Forelimb muscle (tissue), 1 donor: ENCODE data around the gene LSS. TPM values are rescaled to one million over a fixed set of nuclear protein-coding genes. Genes with fewer than 3 reads are reported as not detected.
"Not testable (repeated sequence)": the region's sequence is repeated elsewhere in the genome, so short reads cannot be mapped to it uniquely, and the experiment has no call there.

Experiments used
- DNase-seq: peaks from one replicate; pipeline ENCODE4 v3.0.0-alpha.2; 2013; ENCODE audit warnings: low read depth
- polyA plus RNA-seq: library from polyadenylated mRNA; unstranded; fragments of 120-200 nt; gene quantifications from one replicate; pipeline ENCODE4 v1.2.1, GENCODE V29; 2013; ENCODE audit not compliant: insufficient read length

LSS gene
- polyA plus RNA-seq, 1 donor: 32.0 TPM

DNA sequence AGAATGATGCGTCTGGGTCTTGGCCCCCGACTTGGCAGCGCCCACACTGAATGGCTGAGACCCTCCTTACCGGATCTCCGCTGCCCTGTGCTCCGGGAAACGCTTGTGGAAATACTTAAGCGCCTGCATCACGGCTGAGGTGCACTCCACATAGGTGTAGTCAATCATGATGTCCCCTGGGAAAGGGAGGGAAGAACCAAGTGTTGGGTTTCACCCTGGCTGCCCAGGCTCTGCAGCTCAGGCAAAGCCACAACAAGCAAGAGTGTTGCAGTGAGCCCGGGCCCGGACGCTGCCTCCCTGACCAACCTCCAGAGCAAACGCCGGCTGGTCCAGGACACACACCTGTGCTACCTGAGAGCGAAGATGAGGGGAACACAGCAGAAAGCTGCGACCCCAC is 22.8 kb downstream of the LSS start:
- no peak for DNase-seq

DNA sequence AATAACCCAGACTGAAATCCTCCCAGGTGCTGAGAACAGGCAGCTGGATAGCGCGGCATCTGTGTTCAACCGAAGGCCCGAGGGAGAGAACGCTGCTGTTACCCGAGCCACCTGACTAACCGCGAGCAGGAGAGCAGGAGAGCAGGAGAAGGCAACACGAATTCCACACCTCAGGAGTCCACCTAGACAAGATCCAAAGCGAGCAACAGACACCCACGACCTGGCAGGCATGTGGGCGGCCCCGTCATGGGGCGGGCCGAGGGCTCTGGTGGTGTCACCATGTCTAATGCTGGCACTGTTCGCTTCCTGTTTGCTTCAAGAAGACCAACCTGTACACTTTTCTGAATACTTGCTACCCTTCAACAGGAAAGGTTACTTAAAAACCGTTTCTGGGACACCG is 23.4 kb downstream of the LSS start:
- no peak for DNase-seq

DNA sequence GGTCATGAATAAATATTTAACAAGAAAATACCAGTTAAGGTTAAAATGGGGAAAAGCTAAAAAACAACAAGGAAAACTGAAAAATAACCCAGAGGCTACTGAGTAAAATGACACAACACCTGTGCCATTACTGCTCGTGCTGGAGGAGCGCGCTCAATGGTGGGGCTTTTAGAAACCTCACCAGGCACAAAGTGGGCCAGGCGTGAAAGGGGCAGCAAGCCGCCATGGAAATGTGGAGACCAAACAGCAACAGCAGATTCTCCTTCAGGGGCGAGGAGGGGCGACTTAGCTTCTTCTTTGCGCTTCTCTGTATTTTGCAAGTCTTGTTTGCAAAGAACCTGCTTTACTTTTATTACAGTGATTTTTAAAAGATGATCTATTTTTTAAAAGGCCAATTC is 25.4 kb downstream of the LSS start:
- no peak for DNase-seq

DNA sequence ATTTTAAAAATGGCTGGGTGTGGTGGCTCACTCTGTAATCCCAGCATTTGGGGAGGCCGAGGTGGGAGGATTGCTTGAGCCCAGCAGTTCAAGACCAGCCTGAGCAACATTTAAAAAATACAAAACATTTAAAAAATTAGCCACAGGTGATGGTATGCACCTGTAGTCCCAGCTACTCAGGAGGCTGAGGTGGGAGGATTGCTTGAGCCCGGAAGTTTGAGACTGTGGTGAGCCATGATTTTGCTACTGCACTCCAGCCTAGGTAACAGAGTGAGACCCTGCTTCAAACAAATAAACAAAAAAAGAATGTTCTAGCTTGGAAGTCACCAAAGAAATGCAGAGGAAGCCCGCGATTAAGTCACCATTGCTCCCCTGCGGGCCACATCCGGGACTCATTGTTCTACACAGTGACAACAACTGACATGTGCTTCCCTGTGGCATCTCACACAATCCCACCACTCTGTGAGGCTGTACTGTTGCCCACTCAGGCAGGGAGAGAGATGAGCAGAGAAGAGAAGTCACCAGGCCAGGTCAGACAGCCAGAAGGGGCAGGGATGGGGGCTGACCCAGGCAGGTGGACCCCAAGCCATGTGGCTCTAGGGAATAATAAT is 25.9 kb downstream of the LSS start:
- no peak for DNase-seq

DNA sequence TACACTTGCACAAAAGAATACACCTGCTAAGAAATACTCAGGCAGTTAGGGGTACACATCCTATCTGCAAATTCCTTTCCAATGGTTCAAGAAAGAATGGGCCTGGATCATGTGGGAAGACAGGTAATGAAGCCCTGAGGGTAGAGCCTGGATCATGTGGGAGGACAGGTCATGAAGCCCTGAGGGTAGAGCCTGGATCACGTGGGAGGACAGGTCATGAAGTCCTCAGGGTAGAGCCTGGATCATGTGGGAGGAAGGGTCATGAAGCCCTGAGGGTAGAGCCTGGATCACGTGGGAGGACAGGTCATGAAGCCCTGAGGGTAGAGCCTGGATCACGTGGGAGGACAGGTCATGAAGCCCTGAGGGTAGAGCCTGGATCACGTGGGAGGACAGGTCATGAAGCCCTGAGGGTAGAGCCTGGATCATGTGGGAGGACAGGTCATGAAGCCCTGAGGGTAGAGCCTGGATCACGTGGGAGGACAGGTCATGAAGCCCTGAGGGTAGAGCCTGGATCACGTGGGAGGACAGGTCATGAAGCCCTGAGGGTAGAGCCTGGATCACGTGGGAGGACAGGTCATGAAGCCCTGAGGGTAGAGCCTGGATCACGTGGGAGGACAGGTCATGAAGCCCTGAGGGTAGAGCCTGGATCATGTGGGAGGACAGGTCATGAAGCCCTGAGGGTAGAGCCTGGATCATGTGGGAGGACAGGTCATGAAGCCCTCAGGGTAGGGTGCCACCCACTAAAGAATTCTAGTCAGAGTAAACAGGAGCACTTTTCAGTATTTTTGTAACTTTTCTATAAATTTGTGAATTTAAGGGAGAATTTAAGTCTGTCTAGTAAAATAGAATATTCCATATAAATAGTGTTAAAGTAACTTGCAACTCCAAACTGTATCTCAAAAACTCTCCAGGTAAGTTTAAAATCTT is 27.4 kb downstream of the LSS start:
- not testable (repeated sequence) for DNase-seq

DNA sequence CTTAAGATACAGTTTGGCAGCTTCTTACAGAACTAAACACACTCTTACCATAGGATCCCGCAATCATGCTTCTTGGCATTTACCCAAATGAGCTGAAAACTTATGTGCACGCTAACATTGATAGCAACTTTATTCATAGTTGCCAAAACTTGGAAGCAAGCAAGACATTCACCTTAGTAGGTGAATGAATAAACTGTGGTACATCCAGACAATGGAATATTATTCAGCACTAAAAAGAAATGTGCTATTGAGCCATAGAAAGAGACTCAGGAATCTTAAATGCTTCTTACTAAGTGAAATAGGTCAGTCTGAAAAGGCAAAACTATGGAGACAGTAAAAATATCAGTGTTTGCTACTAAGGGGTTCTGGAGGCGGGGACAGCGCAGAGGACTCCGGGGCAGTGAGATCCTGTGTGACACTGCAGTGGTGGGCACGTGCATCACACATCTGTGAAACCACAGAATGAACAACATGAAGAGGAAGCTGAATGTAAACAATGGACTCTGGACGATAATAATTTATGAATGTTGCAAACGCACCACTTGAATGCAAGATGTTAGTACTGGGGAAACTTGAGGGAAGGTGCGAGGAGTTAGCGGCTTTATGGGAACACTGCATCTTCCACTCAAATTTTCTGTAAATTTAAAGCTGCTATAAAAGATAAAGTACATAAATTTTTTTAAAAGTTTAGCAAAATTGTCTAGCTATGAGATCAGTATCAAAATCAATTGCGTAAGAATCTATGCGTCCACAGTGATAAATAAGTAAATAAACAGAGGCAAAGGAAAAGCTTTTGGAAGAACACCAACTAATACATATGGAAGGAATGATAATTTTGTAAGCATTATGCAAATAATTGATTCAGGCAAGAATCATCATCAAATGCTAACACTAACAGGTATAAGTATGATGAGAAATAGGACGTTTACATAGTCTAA is 28.9 kb downstream of the LSS start:
- DNase-seq: no peak

DNA sequence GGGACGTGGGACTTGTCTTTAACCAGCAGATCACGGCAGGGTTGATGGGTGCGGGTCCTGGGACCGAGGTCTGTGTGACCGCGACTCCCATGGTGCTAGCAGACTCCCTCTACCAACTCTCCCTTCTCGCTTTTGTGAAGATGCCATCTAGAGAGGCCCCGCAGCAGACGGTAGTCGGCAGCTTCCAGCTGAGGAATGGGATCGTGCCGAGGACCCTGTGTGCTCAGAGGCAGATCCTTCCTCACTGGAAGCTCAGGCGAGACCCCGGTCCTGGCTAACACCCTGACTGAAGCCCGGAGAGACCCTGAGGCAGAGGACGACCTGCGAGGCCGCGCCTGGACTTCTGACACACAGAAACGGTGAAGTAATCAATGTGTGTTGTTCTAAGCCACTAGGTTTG is 31.8 kb downstream of the LSS start:
- no peak for DNase-seq

DNA sequence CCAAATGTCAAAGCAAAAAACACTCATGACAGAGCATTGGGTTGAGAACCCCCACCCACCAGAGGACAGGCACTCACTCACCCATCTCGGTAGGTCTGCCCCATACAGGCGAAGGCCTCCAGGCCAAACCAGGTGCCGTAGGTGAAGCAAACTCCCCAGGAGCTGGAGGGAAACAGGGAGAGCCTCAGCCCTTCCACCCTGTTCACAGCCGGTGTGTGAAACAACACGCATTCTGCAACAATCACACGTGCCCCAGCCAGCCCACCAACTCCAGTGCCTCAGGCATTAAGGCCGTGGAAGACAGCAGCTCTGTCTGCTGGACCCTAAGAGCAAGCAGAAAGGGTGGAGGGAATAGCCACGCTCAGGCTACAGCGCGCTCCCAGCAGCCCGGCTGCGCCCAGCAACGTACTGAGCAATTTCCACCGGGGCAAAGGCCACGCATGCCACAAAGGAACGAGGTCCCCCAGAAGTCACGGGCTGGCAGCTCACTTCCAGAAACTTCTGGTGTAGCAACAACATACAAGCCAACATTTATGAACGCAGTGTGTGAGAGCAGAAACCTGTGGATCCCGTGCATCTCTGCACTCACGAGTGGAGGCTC is 32.9 kb downstream of the LSS start:
- DNase-seq: no peak

DNA sequence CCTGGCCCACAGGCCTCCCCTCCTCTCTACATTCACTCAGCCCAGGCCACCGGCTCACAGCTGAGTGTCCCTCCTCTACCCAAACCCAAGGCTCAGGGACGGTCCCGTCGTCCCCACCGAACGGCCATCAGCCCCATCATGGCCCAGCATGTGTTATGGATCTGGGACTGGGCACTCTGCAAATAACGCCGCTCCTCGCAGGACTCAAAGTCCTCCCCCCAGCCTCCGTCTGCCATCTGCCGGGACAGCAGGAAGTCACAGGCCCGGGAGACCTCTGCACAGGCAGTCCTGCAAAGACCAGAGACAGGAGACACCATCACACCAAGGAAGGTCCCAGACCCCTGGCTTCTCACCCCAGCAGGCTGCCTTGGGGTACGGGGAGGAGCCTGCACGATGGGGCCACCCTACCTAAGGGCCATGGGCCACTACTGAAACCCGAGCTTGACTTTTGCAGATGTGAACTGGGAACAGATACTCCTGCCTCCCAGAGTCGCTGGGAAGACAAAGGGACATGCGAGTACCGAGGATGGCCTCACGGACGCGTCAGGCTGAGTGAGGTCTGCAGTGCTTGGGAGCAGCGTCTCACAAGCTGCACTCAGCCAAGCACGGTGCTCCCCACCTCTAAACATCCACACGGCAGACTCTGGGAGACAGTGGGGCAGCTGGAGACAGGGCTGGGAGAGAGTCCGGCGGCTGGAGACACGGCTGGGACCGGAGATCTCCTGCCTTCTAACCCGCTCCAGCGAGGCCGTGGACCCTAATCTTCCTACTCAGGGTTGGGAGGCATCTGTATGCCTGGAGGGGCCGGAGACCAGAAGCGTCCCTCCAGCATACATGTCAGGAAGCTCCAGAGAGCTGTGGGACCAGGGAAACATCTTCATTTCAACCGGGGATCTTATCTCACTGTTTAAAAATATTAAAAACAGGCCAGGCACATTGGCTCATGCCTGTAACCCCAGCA is 33.9 kb downstream of the LSS start:
- no peak for DNase-seq

DNA sequence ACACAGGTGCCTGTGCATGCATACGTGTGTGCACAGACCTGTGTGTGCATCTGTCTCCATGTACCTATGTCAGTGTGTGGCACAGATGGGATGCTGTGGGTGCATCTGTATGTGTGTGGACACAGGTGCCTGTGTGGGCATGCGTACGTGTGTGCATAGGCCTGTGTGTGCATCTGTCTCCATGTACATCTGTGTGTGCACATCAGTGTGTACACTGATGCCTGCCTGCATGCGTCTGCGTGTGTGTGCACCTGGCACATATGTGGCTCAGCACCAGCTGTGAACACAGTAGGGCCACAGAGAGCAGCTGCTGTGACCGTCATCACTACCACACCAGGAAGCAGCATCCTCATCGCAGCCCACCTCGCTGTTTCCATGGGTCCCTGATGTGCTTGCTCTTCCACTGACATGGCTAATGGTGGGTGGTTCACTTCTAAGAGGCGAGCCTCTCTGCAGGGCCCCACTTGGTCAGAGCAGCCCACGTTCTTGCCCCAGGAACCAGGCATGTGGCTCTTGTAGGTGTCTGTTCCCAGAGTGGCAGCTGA is 34.7 kb downstream of the LSS start:
- no peak for DNase-seq

DNA sequence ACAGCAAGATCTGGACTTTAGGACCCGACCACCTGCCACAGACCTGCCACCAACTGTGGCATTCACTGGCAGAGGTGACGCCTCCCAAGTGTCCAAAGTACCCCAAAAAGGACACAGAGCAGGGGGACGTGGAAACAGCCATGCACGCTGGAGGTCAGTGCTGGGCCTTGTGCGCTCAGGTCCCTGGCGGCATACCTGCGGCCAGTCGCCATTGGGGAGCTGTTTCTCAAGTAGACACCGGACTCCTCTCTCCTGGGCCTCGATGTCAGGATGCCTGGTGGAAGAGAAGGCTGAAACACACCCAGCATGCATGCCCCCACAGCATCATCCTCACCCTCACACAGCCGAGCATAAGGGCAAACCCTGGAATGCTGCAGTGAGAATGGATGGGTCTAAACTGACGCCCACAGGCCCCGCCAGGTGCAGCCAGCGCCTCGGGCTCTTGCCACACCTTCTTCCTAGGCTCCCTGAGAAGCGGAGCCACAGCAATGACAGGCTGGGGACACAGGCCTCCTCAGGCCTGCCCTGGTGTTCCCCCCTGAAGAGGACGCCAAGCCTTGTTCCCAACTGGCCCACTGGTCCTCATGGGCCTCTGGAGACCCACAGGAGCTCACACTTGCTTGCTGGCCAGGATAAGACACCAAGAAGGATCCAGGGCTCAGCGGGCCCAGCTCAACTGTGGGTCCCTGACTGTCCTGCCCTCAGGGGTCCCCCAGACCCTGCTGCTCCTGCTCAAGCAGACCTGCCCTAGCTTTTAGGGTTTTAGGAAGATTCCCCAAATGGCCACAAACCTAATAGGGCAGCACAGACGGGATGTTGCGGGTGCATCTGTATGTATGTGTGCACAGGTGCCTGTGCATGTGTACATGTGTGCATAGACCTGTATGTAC is 36.6 kb downstream of the LSS start:
- no peak for DNase-seq

DNA sequence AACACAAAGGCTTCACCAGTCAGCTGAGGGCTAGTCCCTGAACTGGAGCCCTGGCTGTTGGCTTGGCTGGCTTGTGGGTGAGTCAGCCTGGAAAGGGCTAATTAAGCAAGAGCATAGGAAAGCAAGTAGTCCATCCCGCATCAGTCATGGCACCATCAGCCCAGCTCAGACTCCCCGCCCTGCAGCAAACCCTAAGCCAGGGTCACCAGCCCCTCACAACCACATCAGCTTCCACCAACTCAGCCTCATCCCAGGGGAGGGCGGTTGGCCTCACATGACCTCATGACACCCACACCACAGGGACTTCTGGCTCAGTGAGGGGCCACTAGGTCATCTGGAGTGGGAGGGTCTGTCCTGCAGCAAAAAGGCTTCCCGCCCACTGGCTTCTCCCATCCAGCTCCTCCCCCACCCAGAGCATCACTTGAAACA is 37.3 kb downstream of the LSS start:
- DNase-seq: no peak

DNA sequence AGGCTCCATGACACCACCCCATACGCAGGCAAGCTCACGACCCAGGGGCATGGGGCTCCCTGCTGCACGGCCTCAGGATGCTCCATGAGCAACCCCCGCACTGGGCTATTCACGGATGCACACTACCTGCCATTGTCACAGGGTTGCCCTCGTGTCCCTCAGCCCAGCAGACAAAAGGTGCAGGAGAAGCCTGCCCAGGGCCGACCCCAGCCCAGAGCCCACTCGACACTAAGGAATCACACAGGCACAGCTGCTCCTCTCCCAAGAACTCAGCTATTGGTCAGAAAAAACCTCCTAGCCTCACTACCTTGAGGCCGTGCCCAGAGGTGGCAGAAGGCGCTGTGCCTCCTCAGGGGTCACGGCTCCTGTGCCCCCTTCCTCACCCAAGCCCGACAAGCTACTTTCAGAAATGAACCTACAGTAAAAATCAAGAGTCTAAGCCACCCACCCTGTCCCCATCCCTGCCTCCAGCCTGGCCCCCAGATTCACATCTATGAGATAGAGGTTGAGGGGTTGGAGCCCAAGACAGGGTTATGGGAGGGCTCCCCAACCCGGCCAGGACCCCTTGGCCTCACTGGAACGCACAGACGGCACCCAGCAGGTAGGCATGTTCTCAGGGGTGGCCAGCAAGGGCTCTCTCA is 38.0 kb downstream of the LSS start:
- no peak for DNase-seq

DNA sequence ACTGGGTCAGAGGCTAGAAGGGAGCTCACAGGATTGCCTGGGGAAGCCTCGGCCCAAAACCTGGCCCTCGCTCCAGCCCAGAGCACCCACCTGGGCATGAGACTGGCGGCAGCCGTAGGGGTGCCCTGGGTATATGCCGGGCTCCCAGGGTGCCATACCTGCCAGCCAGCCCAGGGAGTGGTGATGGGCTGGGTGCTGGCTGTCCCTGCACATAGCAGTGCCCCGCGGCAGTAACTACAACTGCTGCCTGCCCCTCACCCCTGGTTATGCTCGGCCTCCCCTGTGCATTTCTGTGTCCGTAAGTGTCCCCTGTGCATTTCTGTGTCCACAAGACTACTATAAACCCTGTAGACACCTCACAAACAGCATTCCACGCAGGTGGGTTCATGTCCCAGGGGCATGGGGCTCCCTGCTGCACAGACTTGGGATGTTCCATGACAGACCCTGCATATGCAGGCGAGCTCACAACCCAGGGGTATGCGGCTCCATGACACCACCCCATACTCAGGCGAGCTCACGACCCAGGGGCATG is 38.5 kb downstream of the LSS start:
- DNase-seq: no peak

DNA sequence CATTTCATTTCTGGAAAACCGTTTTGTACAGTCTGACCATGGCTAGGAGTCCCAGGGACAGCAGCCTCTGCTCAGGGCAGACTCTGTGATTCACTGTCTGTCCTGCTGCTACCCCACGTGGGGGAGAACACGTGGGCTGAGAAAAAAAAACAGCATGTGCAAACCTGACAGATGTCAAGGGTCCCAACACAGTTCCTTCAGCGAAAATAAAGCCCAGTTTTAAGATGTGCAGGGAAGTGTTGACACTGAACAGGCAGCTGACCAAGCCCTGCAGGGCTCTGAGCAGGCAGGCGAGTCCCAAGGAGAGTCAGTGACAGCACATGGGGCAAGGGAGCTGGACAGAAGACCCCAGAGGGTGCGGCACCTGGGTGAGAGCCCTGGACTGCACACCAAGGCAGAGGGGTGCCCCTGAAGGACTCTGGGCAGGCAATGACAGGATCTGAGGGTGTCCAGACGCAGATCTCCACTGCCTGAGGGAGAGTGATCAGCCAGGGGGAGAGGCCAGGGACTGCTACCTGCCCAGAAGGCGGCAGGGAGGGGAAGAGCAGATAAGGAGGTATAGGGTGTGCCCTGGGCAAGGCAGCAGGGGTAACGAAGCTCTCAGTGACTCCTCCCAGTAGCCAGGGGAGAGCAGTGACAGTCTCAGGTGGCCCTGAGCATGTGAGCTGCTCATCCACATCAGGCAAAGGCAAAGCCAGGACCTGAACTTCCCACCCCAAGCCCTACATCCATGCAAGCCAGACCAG is 39.2 kb downstream of the LSS start:
- no peak for DNase-seq

DNA sequence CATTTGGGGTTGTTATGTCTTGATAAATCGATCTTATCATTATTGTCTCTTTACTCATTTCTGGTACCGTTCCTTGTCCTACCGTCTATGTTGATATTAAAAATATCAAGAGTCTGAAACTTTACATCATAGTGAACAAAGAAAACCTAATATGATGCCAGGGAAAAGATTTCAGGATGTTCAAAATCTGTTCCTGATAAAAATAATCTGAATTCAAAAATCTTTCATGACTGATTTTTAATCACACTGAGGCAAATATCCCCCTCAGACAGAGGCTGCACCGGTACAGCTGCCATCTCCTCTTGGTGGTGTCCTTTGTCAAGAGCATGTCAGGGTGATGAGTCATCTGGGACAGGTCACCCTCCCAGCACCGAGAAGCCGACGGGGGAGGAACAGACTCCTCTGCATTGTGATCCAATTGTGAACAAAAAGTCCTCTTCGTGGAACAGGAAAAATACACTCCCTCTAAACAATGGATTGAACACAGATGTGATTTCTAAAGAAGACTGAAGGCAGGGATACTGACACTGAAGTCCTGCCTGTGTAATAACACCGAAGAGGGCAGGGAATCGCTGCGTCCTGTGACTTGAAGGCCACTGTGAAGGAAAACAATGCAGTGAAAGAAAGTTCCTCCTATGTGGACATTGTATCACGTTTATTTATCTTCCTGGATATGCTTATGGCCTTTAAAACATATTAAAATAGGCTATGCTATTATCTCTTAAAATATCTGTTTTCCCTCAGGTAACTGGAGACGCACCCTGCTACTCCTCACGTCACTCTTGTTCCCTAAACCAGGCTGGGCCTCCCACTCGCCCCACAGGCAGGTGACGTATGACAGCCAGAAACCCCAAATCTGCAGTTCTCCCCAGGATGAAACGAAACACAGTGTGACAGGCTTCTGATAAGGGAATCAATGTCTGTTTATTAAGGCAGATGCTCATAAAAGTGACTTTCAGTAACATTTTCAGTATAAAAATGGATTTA is 40.1 kb downstream of the LSS start:
- DNase-seq: no peak

DNA sequence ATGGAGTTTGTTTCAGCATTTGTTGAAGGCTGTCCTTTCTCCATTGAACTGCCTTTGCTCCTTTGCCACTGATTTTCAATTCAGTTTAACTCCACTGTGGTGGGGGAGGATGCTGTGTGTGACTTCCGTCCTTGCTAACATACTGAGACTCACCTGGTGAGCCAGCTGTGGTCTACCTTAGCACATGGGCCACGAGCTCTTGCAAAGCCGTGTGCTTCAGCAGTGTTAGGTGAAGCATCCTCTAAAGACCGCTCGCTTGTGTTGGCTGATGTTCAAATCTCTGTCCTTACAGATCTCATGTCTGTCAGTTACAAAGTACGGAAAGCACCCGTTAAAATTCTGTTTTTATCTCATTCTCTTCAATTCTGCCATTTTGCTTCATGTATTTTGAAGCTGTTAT is 40.8 kb downstream of the LSS start:
- DNase-seq: no peak
